Activated CD8-positive, alpha-beta memory T cell treated with anti-CD3 and anti-CD28 coated beads, Interleukin-2, amount 10 ng/mL, durations not matched to agents 7 days and 5 days (primary cell): ENCODE data around the gene PRRX2. TPM values are rescaled to one million over a fixed set of nuclear protein-coding genes. Genes with fewer than 3 reads are reported as not detected.

Experiments
- ATAC-seq: fragments of 150-1000 bp; cut with Tn5 transposase; one replicate; pipeline ENCODE4 v1.10.0; 2021; ENCODE audit warnings: moderate library complexity
- CTCF ChIA-PET: fragments of 350-600 bp; sonication (Branson Sonifier 250); formaldehyde crosslinking; loops from one replicate; lab custom pipeline; 2021; ENCODE audit warnings: antibody characterized with exemption; lab: Charles Lee
- DNase-seq: peaks from one replicate; pipeline ENCODE4 v3.0.0-alpha.2; 2020
- H3K27ac Mint-ChIP-seq: one replicate; pipeline ENCODE4 v1.8.0; 2021; ENCODE audit warnings: mild to moderate bottlenecking, mixed read lengths
- H3K27me3 Mint-ChIP-seq: one replicate; pipeline ENCODE4 v1.8.0; 2021; ENCODE audit warnings: mixed read lengths
- H3K36me3 Mint-ChIP-seq: one replicate; pipeline ENCODE4 v1.8.0; 2021; ENCODE audit warnings: mild to moderate bottlenecking, mixed read lengths
- H3K4me1 Mint-ChIP-seq: one replicate; pipeline ENCODE4 v1.8.0; 2021; ENCODE audit warnings: mixed read lengths
- H3K4me3 Mint-ChIP-seq: one replicate; pipeline ENCODE4 v1.8.0; 2021; ENCODE audit warnings: mild to moderate bottlenecking, moderate library complexity, mixed read lengths
- H3K9me3 Mint-ChIP-seq: one replicate; pipeline ENCODE4 v1.8.0; 2022; ENCODE audit warnings: low read depth, mixed read lengths
- total RNA-seq, 2 experiments: library from RNA; stranded (reverse); gene quantifications; one replicate each; pipeline ENCODE4 v1.2.3, GENCODE V29; 2021

PRRX2 gene
- total RNA-seq, 2 experiments from 2014 or later: 0.28 TPM; not detected in 1

GRCh38 chr9:129714511-129715061 is 49.1 kb downstream of the PRRX2 start:
- Mint-ChIP-seq H3K27me3 (peaks cover 22% of the 10 kb centered on the region), H3K4me3 (no peak overlapping the region), H3K27ac (no peak overlapping the region), H3K4me1 (peaks cover 25% of the 10 kb centered on the region), H3K9me3 (no peaks in the 10 kb centered on the region), H3K36me3 (no peaks in the 10 kb centered on the region)
- DNase-seq (no peak), ATAC-seq (no peak)
- CTCF ChIA-PET: interaction anchor here (0.6 to 4.5 kb wide), 2 partner anchors 12 to 73 kb away, joined by 3 to 20 read pairs; no protein-coding TSS in a partner anchor

DNA sequence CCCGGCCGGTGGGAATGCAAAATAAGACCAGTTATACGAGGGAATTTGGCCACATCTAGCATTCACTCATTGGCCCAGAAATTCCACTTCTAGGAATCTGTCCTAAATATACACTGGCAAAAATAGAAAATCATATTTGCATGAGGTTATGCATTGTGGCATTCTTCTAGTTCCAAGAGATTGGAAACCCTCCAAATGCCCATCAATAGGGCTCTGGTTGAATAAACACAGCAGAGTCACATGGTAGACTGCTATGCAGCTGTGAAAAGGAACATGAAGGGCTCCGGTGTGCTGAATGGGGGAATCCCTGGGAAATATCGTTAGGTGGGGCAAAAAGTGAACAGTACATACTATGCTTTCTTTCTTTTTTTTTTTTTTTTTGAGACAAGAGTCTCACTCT is 50.6 kb downstream of the PRRX2 start:
- ATAC-seq (no peak), DNase-seq (no peak)
- H3K36me3 Mint-ChIP-seq: no peaks in the 10 kb centered on the region
- H3K4me1 Mint-ChIP-seq: peaks cover 21% of the 10 kb centered on the region
- H3K27ac Mint-ChIP-seq: no peak overlapping the region
- peaks cover 22% of the 10 kb centered on the region for H3K27me3 Mint-ChIP-seq
- no peak overlapping the region for H3K4me3 Mint-ChIP-seq
- no peaks in the 10 kb centered on the region for H3K9me3 Mint-ChIP-seq
- CTCF ChIA-PET: interaction anchor here (4.5 kb wide), 1 partner anchor 10 kb away, joined by 20 read pairs; no protein-coding TSS in a partner anchor

DNA sequence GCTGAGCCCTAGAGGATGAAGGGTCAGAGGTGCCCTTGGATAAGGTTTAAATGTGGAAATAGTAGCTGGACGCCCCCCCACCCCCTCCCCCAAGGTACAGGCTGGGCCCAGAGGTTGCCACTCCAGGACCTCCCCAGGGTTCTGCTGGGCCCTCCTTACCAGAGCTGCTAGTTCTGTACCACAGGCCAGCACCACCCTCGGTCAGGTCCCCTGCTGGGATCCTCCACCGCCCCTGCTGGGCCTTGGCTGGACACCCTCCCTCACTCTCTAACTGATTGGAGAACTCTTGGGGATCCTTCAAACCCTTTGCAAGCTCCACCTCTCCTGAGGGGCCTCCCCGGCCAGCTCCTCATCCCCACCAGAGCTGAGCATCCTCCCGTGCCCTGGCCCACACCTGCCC is 52.5 kb downstream of the PRRX2 start:
- peaks cover 20% of the 10 kb centered on the region for H3K27me3 Mint-ChIP-seq
- H3K27ac Mint-ChIP-seq: no peak overlapping the region
- H3K4me3 Mint-ChIP-seq: no peak overlapping the region
- ATAC-seq: no peak
- H3K4me1 Mint-ChIP-seq: peaks cover 3% of the 10 kb centered on the region
- no peaks in the 10 kb centered on the region for H3K36me3 Mint-ChIP-seq
- CTCF ChIA-PET: interaction anchor here (0.9 to 1.4 kb wide), 2 partner anchors 9 to 19 kb away, joined by 4 to 10 read pairs; no protein-coding TSS in a partner anchor
- DNase-seq: no peak
- no peaks in the 10 kb centered on the region for H3K9me3 Mint-ChIP-seq

- H3K9me3 Mint-ChIP-seq: no peaks in the 10 kb centered on the region
- ATAC-seq: no peak
- DNase-seq: no peak
- H3K36me3 Mint-ChIP-seq: no peaks in the 10 kb centered on the region
- peaks cover 16% of the 10 kb centered on the region for H3K27me3 Mint-ChIP-seq
- no peak overlapping the region for H3K4me3 Mint-ChIP-seq
- CTCF ChIA-PET: interaction anchor here (0.9 to 1.4 kb wide), 2 partner anchors 8 to 19 kb away, joined by 4 to 10 read pairs; no protein-coding TSS in a partner anchor
- H3K27ac Mint-ChIP-seq: no peak overlapping the region
- no peaks in the 10 kb centered on the region for H3K4me1 Mint-ChIP-seq
Measured at GRCh38 chr9:129718647-129719046, 53.2 kb downstream of the PRRX2 start.

GRCh38 chr9:129719135-129719534 is 53.7 kb downstream of the PRRX2 start:
- H3K4me3 Mint-ChIP-seq: no peak overlapping the region
- CTCF ChIA-PET: no interaction called here
- no peaks in the 10 kb centered on the region for H3K36me3 Mint-ChIP-seq
- no peak overlapping the region for H3K27ac Mint-ChIP-seq
- no peaks in the 10 kb centered on the region for H3K9me3 Mint-ChIP-seq
- DNase-seq: no peak
- no peaks in the 10 kb centered on the region for H3K4me1 Mint-ChIP-seq
- peaks cover 16% of the 10 kb centered on the region for H3K27me3 Mint-ChIP-seq
- ATAC-seq: no peak

DNA sequence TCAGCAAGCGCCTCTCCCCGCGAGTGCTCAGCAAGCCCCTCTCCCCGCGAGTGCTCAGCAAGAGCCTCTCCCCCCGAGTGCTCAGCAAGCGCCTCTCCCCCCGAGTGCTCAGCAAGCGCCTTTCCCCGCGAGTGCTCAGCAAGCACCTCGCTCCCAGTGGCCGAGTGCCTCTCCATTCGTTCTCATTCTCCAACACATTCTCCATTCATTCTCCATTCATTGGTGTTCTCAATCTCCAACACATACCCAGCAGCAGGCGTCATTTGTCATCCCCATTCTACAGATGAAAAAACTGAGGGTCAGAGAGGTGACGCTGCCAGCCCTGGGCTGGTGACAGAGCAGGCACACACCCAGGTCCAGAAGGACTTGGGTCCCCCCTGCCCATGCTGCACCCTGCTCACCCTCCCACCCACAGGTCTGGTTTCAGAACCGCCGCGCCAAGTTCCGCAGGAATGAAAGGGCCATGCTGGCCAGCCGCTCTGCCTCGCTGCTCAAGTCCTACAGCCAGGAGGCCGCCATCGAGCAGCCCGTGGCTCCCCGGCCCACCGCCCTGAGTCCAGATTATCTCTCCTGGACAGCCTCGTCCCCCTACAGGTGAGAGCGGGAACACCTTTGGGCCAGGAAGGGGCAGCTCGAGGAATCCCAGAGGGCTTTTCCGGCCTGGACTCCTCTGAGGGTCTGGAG is 54.9 kb downstream of the PRRX2 start:
- Mint-ChIP-seq H3K36me3 (no peaks in the 10 kb centered on the region), H3K4me1 (no peaks in the 10 kb centered on the region), H3K27me3 (peaks cover 10% of the 10 kb centered on the region), H3K4me3 (no peak overlapping the region), H3K9me3 (no peaks in the 10 kb centered on the region), H3K27ac (no peak overlapping the region)
- ATAC-seq (no peak), DNase-seq (no peak)
- CTCF ChIA-PET: no interaction called here

DNA sequence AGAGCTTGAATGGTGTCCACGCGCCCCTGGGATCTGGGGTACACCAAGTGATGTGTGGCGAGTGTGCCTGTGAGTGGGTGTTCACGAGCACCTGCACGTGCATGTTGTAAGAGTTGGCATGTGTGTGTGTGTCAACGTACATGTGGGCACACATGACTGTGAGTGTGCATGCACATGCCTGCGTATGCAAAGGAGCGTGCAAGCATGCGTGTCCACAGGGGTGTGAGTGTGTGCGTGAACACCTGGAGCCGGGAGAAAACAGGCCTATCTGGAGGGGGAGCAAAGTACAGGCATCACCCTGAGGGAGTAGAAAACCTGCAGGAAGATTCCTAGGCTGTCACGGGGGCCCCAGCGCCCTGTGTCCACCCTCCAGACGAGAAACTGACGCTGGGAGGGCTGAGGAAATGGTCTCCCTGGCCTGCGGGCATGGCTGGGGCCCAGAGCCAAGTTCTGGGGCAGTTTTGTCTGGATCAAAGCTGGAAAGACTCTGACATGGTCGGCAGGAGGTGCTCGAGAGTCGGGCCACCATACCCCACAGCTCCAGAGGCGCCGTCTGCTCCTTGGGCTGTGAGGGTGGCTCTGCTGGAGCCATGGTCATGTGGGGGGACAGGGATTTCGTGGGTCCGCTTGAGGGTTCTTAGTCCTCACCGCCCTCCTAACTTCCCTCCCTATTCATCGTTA is 55.6 kb downstream of the PRRX2 start:
- H3K4me3 Mint-ChIP-seq: no peak overlapping the region
- CTCF ChIA-PET: no interaction called here
- H3K36me3 Mint-ChIP-seq: no peaks in the 10 kb centered on the region
- H3K27me3 Mint-ChIP-seq: peaks cover 6% of the 10 kb centered on the region
- ATAC-seq: no peak
- no peaks in the 10 kb centered on the region for H3K4me1 Mint-ChIP-seq
- H3K9me3 Mint-ChIP-seq: no peaks in the 10 kb centered on the region
- no peak overlapping the region for H3K27ac Mint-ChIP-seq
- DNase-seq: no peak

DNA sequence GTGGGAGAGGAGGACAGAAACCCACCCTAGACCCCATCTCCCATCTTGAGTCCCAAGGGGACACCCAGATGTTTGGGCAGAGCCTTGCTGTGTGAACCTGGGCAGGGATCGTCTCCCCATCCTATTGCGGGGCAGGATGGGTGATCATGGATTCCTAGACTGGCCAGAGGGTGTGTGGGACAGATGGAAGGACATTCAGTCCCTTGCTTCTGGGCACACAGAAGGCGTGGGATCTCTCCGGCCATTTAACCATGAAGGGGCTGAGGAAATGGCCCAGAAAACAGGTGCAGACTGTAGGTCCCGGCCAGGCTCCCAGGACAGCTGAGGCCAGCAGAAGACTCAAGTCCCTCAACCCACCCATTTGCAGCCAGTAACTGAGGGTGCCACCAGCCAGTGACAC is 57.5 kb downstream of the PRRX2 start:
- Mint-ChIP-seq H3K27ac (no peak overlapping the region), H3K27me3 (peaks cover 4% of the 10 kb centered on the region), H3K4me3 (no peak overlapping the region), H3K36me3 (no peaks in the 10 kb centered on the region), H3K9me3 (no peaks in the 10 kb centered on the region), H3K4me1 (peaks cover 2% of the 10 kb centered on the region)
- CTCF ChIA-PET: interaction anchor here (1.4 kb wide), 1 partner anchor 15 kb away, joined by 6 read pairs; no protein-coding TSS in a partner anchor
- ATAC-seq (no peak), DNase-seq (no peak)

- no peak overlapping the region for H3K27ac Mint-ChIP-seq
- DNase-seq (no peak), ATAC-seq (no peak)
- no peak overlapping the region for H3K4me3 Mint-ChIP-seq
- H3K9me3 Mint-ChIP-seq: no peaks in the 10 kb centered on the region
- CTCF ChIA-PET: interaction anchor here (2.6 to 6.4 kb wide), 2 partner anchors 15 to 81 kb away, joined by 13 to 81 read pairs; no protein-coding TSS in a partner anchor
- no peaks in the 10 kb centered on the region for H3K36me3 Mint-ChIP-seq
- peaks cover 8% of the 10 kb centered on the region for H3K27me3 Mint-ChIP-seq
- H3K4me1 Mint-ChIP-seq: peaks cover 2% of the 10 kb centered on the region
Measured at GRCh38 chr9:129724456-129725190, 59.2 kb downstream of the PRRX2 start.

DNA sequence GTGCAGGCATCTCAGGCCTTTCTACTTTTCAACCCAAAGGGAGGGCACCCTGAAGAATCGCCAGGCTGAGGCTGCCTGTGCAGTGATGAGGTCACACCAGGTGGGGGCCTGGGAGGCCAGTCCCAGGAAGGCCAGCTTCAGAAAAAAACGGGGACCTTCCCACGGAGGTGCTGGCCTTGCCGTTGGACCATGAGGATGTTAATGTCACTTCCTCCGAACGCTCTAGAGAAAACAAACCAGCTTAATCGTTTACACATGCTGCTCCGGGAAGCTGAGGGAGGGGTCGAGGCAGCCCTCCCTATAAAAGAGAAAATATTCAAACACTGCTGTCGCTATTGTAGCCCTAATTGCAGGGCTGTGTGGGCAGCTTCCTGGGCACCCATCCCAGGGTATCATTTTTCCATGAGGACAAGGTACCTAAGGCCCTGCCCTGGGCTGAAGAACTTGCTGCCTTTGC is 60.4 kb downstream of the PRRX2 start:
- CTCF ChIA-PET: interaction anchor here (0.6 to 6.4 kb wide), 23 partner anchors 8 to 382 kb away, joined by 3 to 81 read pairs (median 6); no protein-coding TSS in a partner anchor
- Mint-ChIP-seq H3K36me3 (no peaks in the 10 kb centered on the region), H3K27me3 (peaks cover 8% of the 10 kb centered on the region), H3K4me1 (peaks cover 2% of the 10 kb centered on the region), H3K9me3 (no peaks in the 10 kb centered on the region), H3K27ac (no peak overlapping the region), H3K4me3 (no peak overlapping the region)
- ATAC-seq (no peak), DNase-seq (no peak)

- Mint-ChIP-seq H3K36me3 (no peaks in the 10 kb centered on the region), H3K27me3 (peaks cover 8% of the 10 kb centered on the region), H3K4me3 (no peak overlapping the region), H3K9me3 (no peaks in the 10 kb centered on the region), H3K27ac (no peak overlapping the region), H3K4me1 (peaks cover 2% of the 10 kb centered on the region)
- DNase-seq (peak; percentile 68), ATAC-seq (peak; percentile 94)
- CTCF ChIA-PET: interaction anchor here (0.6 to 6.4 kb wide), 33 partner anchors 8 to 1145 kb away, joined by 3 to 81 read pairs (median 5); no protein-coding TSS in a partner anchor
Measured at GRCh38 chr9:129726322-129727160, 61.1 kb downstream of the PRRX2 start.

DNA sequence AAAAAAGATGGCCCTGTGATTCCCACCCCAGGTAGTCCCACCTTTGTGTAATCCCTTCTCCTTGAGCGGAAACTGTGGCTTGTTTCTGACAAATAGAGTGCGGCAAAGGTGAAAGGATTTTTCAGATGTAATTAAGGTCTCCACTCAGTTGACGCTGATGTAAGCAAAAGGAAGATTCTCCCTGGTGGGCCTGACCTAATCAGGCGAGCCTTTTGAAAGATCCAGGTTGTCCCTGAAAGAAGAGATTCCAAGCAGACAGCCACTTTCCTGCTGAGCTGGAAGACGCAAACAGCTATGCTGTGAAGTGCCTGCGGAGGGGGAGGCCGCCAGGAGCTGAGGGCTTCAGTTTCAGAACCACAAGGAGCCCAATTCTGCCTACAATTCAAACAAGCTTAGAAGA is 63.3 kb downstream of the PRRX2 start:
- ATAC-seq (no peak), DNase-seq (no peak)
- CTCF ChIA-PET: interaction anchor here (0.8 to 6.4 kb wide), 3 partner anchors 10 to 75 kb away, joined by 3 to 81 read pairs (median 8); no protein-coding TSS in a partner anchor
- H3K9me3 Mint-ChIP-seq: no peaks in the 10 kb centered on the region
- H3K4me3 Mint-ChIP-seq: no peak overlapping the region
- H3K27me3 Mint-ChIP-seq: peaks cover 11% of the 10 kb centered on the region
- no peaks in the 10 kb centered on the region for H3K36me3 Mint-ChIP-seq
- no peak overlapping the region for H3K27ac Mint-ChIP-seq
- H3K4me1 Mint-ChIP-seq: peaks cover 2% of the 10 kb centered on the region
